CD4-positive, alpha-beta memory T cell (primary cell): ENCODE data around the gene SIAH3. TPM values are rescaled to one million over a fixed set of nuclear protein-coding genes. Genes with fewer than 3 reads are reported as not detected.
A peak's percentile ranks its signal among the peaks of the same experiment; 100 is the strongest.

Source experiments
- CTCF ChIA-PET: fragments of 350-600 bp; sonication (Branson Sonifier 250); formaldehyde crosslinking; loops from one replicate; lab custom pipeline; 2021; ENCODE audit warnings: inconsistent platforms; ENCODE audit not compliant: partially characterized antibody; lab: Charles Lee
- POLR2A ChIA-PET: fragments of 350-600 bp; sonication (Branson Sonifier 250); formaldehyde crosslinking; loops from one replicate; lab custom pipeline; 2021; ENCODE audit not compliant: partially characterized antibody; lab: Charles Lee
- DNase-seq, 5 donors: peaks; one replicate each; pipeline versions ENCODE4 v3.0.0 to v3.0.0-alpha.2; 2020 to 2022; ENCODE audit warnings: mixed read lengths in 1 of 5
- H3K27ac ChIP-seq: one replicate; pipeline ENCODE4 v1.7.0; 2013; ENCODE audit warnings: low read depth, low read length
- H3K27me3 ChIP-seq: 2 replicates; pipeline ENCODE4 v1.7.0; 2013; ENCODE audit warnings: mild to moderate bottlenecking, low read length, moderate library complexity; ENCODE audit not compliant: insufficient read depth
- H3K36me3 ChIP-seq: 2 replicates; pipeline ENCODE4 v1.7.0; 2013; ENCODE audit warnings: mild to moderate bottlenecking, low read length, moderate library complexity; ENCODE audit not compliant: insufficient read depth
- H3K4me1 ChIP-seq: 2 replicates; pipeline ENCODE4 v1.7.0; 2013; ENCODE audit warnings: mild to moderate bottlenecking, low read length, moderate library complexity; ENCODE audit not compliant: insufficient read depth
- H3K4me3 ChIP-seq, 2 donors: one replicate each; pipeline ENCODE4 v1.7.0; 2013; ENCODE audit warnings: low read length in 2 of 2, mild to moderate bottlenecking in 1 of 2
- H3K9me3 ChIP-seq, 2 donors: one replicate each; pipeline ENCODE4 v1.7.0; 2013; ENCODE audit warnings: low read length in 2 of 2, control low read depth in 1 of 2; ENCODE audit not compliant: control insufficient read depth in 1 of 2
- H3K27ac Mint-ChIP-seq, 7 donors: one replicate each; pipeline ENCODE4 v1.8.0; 2020 to 2021; ENCODE audit warnings: mixed read lengths in 7 of 7, mild to moderate bottlenecking in 6 of 7, inconsistent platforms in 3 of 7, moderate library complexity in 3 of 7
- H3K27me3 Mint-ChIP-seq, 2 donors: one replicate each; pipeline ENCODE4 v1.8.0; 2020 to 2021; ENCODE audit warnings: mixed read lengths in 2 of 2
- H3K36me3 Mint-ChIP-seq, 2 donors: one replicate each; pipeline ENCODE4 v1.8.0; 2020 to 2021; ENCODE audit warnings: mixed read lengths in 2 of 2, inconsistent platforms in 1 of 2, mild to moderate bottlenecking in 1 of 2
- H3K4me1 Mint-ChIP-seq, 4 donors: one replicate each; pipeline ENCODE4 v1.8.0; 2020 to 2021; ENCODE audit warnings: mixed read lengths in 4 of 4, mild to moderate bottlenecking in 1 of 4
- H3K4me3 Mint-ChIP-seq, 8 donors: one replicate each; pipeline ENCODE4 v1.8.0; 2020 to 2021; ENCODE audit warnings: mixed read lengths in 8 of 8, mild to moderate bottlenecking in 7 of 8, moderate library complexity in 6 of 8, inconsistent platforms in 3 of 8
- H3K9me3 Mint-ChIP-seq, 8 donors: one replicate each; pipeline ENCODE4 v1.8.0; 2020 to 2021; ENCODE audit warnings: mixed read lengths in 8 of 8, mild to moderate bottlenecking in 5 of 8, inconsistent platforms in 3 of 8, moderate library complexity in 1 of 8
- intact Hi-C: fragments of 100-400 bp; cut with micrococcal nuclease; formaldehyde crosslinking; loops from one replicate; pipeline ENCODE4 v1.15.1; 2023
- polyA plus RNA-seq, 2 donors: library from polyadenylated mRNA; unstranded; fragments of 300-500 nt; fragmentation: Illumina TruSeq; gene quantifications; one replicate each; pipeline ENCODE4 v1.2.3, GENCODE V29; 2021
- total RNA-seq, 2 experiments: library from RNA; stranded (reverse); gene quantifications; one replicate each; pipeline ENCODE4 v1.2.3, GENCODE V29; 2021

SIAH3 gene
- total and polyA plus RNA-seq, 4 experiments from 2014 or later: 0.13 to 1.9 (median 1.5) TPM; not detected in 1

DNA sequence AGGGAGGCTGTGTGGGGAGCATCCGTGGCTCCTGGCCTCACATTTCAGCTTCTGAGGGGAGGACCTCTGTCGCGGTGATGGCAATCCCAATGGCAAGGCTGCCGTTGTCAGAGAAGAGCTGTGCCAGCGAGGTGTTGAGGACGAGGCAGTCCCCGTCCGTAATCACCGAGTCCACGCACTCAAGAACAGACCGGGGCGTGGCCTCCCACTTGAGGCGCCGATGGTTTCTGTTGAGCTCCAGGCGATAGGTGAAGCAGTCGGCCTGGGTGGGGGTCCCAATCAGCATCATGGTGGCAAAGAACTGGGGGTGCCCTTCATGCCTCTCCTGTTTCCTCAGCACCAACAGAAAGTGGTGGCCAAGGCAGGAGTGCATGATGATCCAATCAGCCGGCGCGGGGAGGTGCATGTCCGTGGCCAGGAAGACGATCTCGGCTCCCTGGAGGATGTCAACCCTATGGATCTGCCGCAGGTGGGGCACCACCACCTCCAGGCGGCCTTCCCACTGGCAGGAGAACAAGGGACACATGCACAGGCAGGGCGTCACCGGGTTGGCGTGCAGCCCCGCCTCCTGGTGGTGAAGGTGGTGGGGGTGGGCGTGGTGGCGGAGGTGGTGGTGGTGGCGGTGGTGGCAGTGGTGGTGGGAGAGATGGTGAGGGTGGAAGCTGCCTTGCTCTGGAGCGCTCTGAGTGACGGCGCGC is 68.1 kb downstream of the SIAH3 start:
- Histone ChIP-seq H3K4me1 (no peaks in the 10 kb centered on the region), H3K36me3 (no peaks in the 10 kb centered on the region), H3K27me3 (no peaks in the 10 kb centered on the region), H3K9me3 (no peaks in the 10 kb centered on the region), H3K27ac (no peak overlapping the region), H3K4me3 (no peak overlapping the region)
- POLR2A ChIA-PET: no interaction called here
- Mint-ChIP-seq H3K27ac (no peak overlapping the region), H3K27me3 (peaks cover 0 to 8% of the 10 kb centered on the region in 2 donors), H3K4me1 (peaks cover 0 to 14% (median 11%) of the 10 kb centered on the region in 4 donors), H3K4me3 (no peak overlapping the region), H3K9me3 (no peaks in the 10 kb centered on the region), H3K36me3 (no peaks in the 10 kb centered on the region)
- CTCF ChIA-PET: no interaction called here
- DNase-seq: no peak
- intact Hi-C loops: no loop called here

DNA sequence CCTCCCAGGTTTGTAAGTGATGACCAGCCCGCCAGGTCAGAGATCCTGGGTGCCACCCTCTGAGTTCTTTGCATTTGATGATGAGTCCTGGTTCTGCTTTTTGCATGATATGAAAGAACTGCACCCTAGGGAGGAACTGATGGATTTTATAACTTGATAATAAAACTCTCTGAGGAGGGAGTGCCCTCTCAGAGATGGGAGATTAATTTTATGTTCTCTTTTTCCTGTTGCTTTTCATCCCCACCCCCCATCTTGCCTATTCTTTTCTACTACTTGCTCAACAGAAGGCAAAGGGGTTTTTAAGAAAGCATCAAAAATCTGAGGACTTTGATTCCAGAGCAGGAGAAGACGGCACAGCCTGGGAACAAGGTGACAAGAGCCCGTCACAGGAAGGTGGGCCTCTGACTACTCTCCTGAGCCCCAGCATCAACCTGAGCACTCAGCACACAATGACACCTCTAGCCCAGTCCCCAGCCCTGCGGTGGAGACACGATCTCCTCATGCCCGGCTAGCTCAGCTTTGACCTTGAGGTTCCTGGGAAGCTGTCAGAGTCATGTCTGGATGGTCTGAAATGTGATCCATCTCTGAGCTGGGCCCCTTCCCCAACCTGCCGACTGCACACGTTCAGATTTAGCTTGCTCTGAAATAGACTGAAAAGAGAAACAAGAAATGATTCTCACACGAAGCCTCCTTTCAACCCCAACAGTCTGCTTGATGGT is 69.1 kb downstream of the SIAH3 start:
- Mint-ChIP-seq H3K4me3 (peak overlapping the region in 1 of 8 donors; percentile 9), H3K36me3 (no peaks in the 10 kb centered on the region), H3K27me3 (peaks cover 0 to 6% of the 10 kb centered on the region in 2 donors), H3K27ac (peak overlapping the region in 2 of 7 donors; percentile 25 to 70), H3K4me1 (peaks cover 0 to 14% (median 11%) of the 10 kb centered on the region in 4 donors), H3K9me3 (no peaks in the 10 kb centered on the region)
- Histone ChIP-seq H3K27ac (no peak overlapping the region), H3K36me3 (no peaks in the 10 kb centered on the region), H3K4me1 (no peaks in the 10 kb centered on the region), H3K9me3 (no peaks in the 10 kb centered on the region), H3K4me3 (no peak overlapping the region), H3K27me3 (no peaks in the 10 kb centered on the region)
- POLR2A ChIA-PET: no interaction called here
- intact Hi-C loops: no loop called here
- CTCF ChIA-PET: no interaction called here
- DNase-seq: no peak

DNA sequence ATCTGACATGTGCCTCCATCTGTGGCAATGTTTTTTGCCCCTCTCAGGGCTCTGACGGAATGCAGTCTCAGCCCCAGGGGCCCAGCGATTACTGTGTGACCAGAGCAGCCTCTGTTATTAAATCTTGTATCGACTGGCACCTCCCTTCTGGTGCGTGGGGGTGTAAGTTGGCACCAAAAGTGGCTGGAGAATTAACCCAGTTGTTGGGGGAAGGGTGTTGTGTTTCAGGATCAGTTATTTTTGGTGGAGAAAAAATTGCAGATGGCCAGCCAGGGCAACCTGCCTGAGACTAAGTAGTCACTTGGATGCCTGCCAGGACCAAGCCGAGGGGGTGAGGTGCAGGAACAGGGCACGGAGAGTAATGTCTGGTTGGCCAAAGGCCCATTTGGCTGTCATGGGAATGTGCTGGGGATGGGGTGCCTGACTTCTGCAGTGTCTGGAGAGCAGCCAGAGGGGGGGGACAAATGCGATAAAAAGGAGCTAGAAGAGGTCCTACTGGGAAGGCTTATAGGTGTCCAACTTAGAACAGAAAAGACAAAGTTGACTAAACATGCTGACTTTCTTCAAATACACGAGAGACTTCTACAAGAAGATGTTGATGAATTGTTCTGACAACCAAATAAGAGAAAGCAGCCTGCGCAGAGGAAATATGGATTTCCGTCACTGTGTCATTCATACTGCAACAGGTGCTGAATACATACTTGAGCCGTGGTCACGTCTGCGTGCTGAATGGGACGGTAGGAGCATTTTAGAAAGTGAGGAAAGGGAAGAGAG is 69.8 kb downstream of the SIAH3 start:
- DNase-seq: no peak
- H3K9me3 Mint-ChIP-seq: no peaks in the 10 kb centered on the region
- POLR2A ChIA-PET: no interaction called here

DNA sequence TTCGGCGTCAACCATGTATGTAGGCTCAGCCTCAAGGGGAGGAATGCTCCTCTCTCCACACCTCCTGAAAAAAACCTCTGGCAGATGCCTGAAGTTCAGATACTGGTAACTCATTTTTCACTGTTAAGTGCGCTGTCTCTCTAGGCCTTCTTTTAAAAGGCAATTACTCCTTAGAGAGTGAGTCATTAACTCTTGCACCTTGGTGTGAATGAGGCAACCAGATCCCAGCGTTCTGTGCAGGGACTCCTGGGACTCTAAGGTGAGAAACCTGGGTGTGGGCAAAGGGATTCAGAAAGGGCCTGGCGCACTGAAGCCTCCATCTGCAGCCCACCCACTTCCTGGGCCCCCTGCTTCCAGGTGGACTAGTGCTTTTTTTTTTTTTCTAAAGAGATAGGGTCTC is 71.7 kb downstream of the SIAH3 start:
- H3K36me3 ChIP-seq: no peaks in the 10 kb centered on the region
- no peak overlapping the region for H3K4me3 ChIP-seq
- no peaks in the 10 kb centered on the region for H3K27me3 ChIP-seq
- Mint-ChIP-seq H3K4me1 (peaks cover 0 to 4% (median under 1%) of the 10 kb centered on the region in 4 donors), H3K36me3 (no peaks in the 10 kb centered on the region), H3K9me3 (no peaks in the 10 kb centered on the region), H3K27me3 (peaks cover 4 to 6% of the 10 kb centered on the region in 2 donors), H3K27ac (no peak overlapping the region), H3K4me3 (no peak overlapping the region)
- POLR2A ChIA-PET: no interaction called here
- no peaks in the 10 kb centered on the region for H3K4me1 ChIP-seq
- no peak overlapping the region for H3K27ac ChIP-seq
- no peaks in the 10 kb centered on the region for H3K9me3 ChIP-seq
- no peak for DNase-seq
- intact Hi-C loops: no loop called here
- CTCF ChIA-PET: no interaction called here

More for the DNA sequence above, 69.8 kb downstream of the SIAH3 start:
- peak overlapping the region in 2 of 7 donors; percentile 25 to 70 for H3K27ac Mint-ChIP-seq
- CTCF ChIA-PET: no interaction called here
- Histone ChIP-seq H3K27me3 (no peaks in the 10 kb centered on the region), H3K4me1 (no peaks in the 10 kb centered on the region), H3K9me3 (no peaks in the 10 kb centered on the region), H3K27ac (no peak overlapping the region), H3K4me3 (no peak overlapping the region), H3K36me3 (no peaks in the 10 kb centered on the region)
- peaks cover 0 to 6% of the 10 kb centered on the region in 2 donors for H3K27me3 Mint-ChIP-seq
- peaks cover 0 to 11% (median 9%) of the 10 kb centered on the region in 4 donors for H3K4me1 Mint-ChIP-seq
- peak overlapping the region in 1 of 8 donors; percentile 9 for H3K4me3 Mint-ChIP-seq
- intact Hi-C loops: no loop called here
- no peaks in the 10 kb centered on the region for H3K36me3 Mint-ChIP-seq

DNA sequence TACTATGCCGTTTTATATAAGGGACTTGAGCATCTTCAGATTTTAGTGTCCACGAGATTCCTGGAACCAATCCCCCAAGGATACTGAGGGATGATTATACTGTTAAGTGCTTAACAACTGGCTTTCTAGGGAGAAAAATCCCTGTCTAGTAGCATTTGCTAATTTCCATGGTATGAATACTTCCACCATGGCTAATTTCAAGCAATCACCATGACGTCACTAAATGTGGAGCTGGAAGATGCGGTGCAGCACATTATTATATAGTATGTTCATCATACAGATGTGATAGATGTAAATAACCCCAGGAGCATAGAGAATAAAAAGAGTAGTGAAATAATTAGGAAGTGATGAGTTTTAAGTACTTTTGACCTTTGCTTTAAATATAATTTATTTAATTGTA is 72.7 kb downstream of the SIAH3 start:
- CTCF ChIA-PET: no interaction called here
- H3K9me3 ChIP-seq: no peaks in the 10 kb centered on the region
- no peak overlapping the region for H3K4me3 ChIP-seq
- H3K36me3 Mint-ChIP-seq: no peaks in the 10 kb centered on the region
- H3K9me3 Mint-ChIP-seq: no peaks in the 10 kb centered on the region
- peaks cover 4 to 6% of the 10 kb centered on the region in 2 donors for H3K27me3 Mint-ChIP-seq
- no peaks in the 10 kb centered on the region for H3K36me3 ChIP-seq
- H3K4me1 Mint-ChIP-seq: peaks cover 0 to 4% (median under 1%) of the 10 kb centered on the region in 4 donors
- POLR2A ChIA-PET: no interaction called here
- no peaks in the 10 kb centered on the region for H3K27me3 ChIP-seq
- H3K27ac ChIP-seq: no peak overlapping the region
- no peaks in the 10 kb centered on the region for H3K4me1 ChIP-seq
- H3K27ac Mint-ChIP-seq: no peak overlapping the region
- no peak for DNase-seq
- intact Hi-C loops: no loop called here
- H3K4me3 Mint-ChIP-seq: no peak overlapping the region

DNA sequence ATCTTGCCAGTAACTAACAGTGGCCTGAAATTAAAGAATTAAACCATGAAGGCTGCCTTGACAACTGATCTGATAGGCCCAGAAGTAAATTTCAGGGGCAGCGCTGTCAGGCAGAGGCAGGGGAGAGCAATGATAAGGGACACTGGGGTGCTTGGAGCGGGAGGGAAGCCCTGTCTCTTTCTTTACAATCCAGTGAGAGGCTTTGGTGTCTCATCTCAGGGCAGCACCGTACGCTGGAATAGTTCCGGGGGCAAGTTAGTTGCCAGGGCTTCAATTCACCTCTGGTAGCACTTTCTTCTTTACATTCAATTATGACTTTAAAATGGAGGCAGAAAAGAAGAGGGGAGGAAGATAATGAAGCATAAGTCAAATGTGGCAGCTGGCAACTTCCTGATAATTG is 74.8 kb downstream of the SIAH3 start:
- Mint-ChIP-seq H3K36me3 (no peaks in the 10 kb centered on the region), H3K27me3 (peaks cover 2 to 6% of the 10 kb centered on the region in 2 donors), H3K4me3 (no peak overlapping the region), H3K9me3 (no peaks in the 10 kb centered on the region), H3K27ac (no peak overlapping the region), H3K4me1 (peaks cover 0 to 3% (median 0%) of the 10 kb centered on the region in 4 donors)
- CTCF ChIA-PET: no interaction called here
- DNase-seq: no peak
- Histone ChIP-seq H3K27me3 (no peaks in the 10 kb centered on the region), H3K4me1 (no peaks in the 10 kb centered on the region), H3K36me3 (no peaks in the 10 kb centered on the region), H3K4me3 (no peak overlapping the region), H3K27ac (no peak overlapping the region), H3K9me3 (no peaks in the 10 kb centered on the region)
- POLR2A ChIA-PET: no interaction called here
- intact Hi-C loops: no loop called here

DNA sequence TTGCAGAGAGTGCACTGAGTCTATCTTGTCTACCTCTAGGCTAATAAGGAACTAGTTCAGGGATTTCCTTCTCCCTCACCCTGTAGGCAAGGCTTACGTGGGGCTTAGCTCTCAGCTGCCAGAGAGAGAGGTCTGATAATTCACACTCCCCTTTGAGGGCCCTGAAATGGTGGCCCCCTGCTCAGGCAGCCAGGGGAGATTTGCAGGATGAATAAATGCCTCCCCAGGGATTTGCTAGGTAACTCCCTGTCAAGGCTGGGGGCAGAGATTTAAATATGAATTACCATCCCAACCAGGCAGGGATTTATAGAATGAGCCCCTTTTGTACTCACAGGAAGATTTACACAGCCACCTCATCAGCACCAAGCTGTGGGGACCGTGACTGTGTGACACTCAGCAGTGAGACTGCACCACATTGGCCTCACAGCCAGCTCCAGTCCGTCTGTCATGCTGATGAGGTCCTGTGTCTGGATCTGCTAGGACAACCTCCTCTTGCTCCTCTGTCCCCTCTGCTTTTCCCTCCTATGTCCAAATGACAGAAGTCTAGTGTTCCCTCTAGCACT is 76.1 kb downstream of the SIAH3 start:
- Histone ChIP-seq H3K27ac (no peak overlapping the region), H3K36me3 (no peaks in the 10 kb centered on the region), H3K9me3 (no peaks in the 10 kb centered on the region), H3K4me1 (no peaks in the 10 kb centered on the region), H3K27me3 (no peaks in the 10 kb centered on the region), H3K4me3 (no peak overlapping the region)
- intact Hi-C loops: no loop called here
- H3K4me3 Mint-ChIP-seq: no peak overlapping the region
- no peak for DNase-seq
- H3K9me3 Mint-ChIP-seq: no peaks in the 10 kb centered on the region
- H3K4me1 Mint-ChIP-seq: no peaks in the 10 kb centered on the region
- ChIA-PET CTCF (interaction anchor here (1.3 kb wide), 1 partner anchor 9 kb away, joined by 3 read pairs; no protein-coding TSS in a partner anchor), POLR2A (no interaction called here)
- no peaks in the 10 kb centered on the region for H3K36me3 Mint-ChIP-seq
- peaks cover 2 to 6% of the 10 kb centered on the region in 2 donors for H3K27me3 Mint-ChIP-seq
- H3K27ac Mint-ChIP-seq: no peak overlapping the region
